CD4-positive, alpha-beta T cell treated with Interleukin-17A for 1 hour (primary cell): ENCODE measurements around the gene ATP8A1.
"Not testable (repeated sequence)": the region's sequence is repeated elsewhere in the genome, so short reads cannot be mapped to it uniquely, and the experiment has no call there.

ENCODE experiments used
- DNase-seq: peaks from one replicate; pipeline ENCODE4 v3.0.0-alpha.2; 2020

The ATP8A1 gene

DNA sequence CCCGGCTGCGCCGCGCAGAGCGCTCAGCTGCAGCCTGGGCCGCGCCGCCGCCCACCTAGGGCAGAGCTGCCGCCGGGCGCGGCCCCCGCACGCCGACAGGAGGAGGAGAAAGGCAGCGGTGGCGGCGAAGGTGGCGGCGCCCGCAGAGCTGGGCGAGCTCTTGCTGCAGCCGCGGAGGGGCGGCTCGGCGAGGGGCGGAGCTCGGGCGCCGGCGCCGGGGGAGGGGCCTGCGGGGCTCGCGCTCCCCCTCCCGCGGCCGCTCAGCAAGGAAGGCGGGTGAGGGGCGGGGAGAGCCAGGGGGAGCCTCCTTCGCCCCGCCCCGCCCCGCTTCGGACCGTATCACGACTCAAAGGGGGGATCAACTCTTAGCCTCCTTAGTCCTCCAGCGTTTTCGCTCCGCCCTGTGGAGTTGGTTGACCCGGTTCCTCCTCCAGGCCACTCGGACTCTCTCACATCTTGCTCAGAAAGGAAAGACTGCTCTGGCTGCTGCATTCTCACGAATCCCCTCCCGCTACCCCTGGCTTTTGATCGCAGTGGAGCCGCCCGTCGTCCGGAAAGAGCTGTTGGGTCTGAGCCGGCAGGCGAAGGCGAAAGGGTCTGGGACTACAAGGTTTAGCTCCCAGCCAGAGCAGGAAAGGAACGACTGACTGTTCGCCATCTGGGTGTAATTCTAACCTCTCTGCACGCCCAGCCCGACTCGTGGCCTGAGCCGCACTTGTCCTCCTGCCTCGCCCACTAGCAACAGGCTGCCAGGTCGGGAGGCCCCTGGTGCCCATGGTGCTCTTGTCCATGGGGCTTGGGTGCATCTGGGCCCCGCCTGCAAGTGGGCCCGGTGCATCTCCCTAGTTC is at the start of gene ATP8A1:
Gene ATP8A1, minus strand, starts transcription at position 162 of the 849 bp plus-strand sequence. CDS start 232 bp downstream, outside the sequence.
- peak; percentile 90 for DNase-seq

- no peak for DNase-seq
Measured at GRCh38 chr4:42706086-42706485, 49.2 kb upstream of the ATP8A1 start.

GRCh38 chr4:42703813-42704212 is 46.9 kb upstream of the ATP8A1 start:
- no peak for DNase-seq

GRCh38 chr4:42702895-42703294 is 46.0 kb upstream of the ATP8A1 start:
- no peak for DNase-seq

- DNase-seq, result peak; percentile 5
Measured at GRCh38 chr4:42701780-42702179, 44.9 kb upstream of the ATP8A1 start.

- no peak for DNase-seq
Measured at GRCh38 chr4:42690537-42690936, 33.6 kb upstream of the ATP8A1 start.

DNA sequence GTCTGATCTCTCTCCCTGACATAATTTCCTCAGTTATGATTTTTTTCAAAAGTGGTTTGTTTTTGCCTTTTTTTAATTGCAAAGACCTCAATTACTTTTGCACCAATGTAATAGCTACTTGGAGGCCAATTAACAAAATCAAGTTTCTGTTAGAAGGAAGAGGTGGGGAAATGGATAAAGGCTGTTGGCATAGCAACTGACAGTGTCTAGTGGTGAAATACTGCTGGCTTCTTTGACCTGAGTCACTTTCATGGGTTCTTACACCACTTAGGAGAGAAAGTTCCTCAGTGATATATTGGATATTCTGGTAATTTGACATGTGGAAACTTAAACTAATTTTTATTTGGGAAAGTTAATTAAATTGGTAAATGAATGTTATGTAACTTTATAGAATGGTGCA is 26.5 kb upstream of the ATP8A1 start:
- no peak for DNase-seq

DNA sequence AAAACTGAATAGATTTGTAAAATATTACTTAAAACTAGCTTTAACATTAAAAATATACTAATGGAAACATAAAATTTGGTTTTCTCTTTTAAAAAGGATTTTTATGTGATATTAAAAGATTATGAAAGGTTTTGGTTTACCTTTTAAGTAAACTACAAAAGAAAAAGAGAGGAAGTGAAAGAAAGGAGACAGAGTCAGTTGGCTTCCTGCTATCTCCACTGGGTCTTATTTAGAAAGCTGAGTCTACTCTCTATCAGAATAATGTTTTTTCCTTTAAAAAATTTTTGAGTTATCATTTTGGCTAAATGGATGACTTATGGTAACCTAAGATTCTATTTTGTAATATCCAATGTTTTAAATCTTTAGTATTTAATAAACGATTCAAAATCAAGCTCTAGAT is 21.6 kb upstream of the ATP8A1 start:
- DNase-seq, result no peak

- DNase-seq, result no peak
Measured at GRCh38 chr4:42676066-42676951, 19.4 kb upstream of the ATP8A1 start.

- DNase-seq, result no peak
Measured at GRCh38 chr4:42673082-42673425, 16.1 kb upstream of the ATP8A1 start.

DNA sequence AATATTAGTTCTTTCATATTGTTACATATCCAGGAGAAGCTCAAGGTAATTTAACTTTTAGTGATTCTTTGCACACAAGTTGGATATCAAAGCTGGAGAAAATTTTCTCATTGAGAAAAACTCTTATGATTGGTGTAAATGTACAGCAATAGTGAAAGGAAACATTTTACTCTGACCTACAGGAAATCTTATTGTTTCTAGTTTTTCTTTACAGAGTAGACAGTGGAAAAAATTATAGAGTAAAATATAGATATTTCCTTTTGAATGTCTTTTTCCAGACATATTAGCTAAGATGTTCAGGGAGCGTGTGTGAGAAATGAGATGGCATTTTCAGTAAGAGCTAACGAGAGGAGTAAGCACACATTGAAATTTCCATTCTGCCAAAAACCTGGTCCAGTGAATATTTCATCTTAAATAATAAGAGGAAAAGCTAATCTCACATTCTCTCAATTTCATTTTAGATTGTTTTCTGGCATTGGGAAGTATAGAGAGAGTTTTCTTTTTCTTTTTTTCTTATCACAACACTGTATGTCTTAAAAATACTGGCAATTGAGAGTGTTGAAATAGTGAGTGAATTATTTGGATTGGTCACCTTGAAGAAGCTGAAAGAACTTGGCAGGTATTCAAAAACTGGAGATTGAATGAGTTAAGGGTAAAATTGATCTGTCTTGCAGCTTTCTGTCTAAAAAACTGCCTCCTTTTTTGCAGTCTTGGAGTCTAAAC is 15.6 kb upstream of the ATP8A1 start:
- DNase-seq, result no peak

DNA sequence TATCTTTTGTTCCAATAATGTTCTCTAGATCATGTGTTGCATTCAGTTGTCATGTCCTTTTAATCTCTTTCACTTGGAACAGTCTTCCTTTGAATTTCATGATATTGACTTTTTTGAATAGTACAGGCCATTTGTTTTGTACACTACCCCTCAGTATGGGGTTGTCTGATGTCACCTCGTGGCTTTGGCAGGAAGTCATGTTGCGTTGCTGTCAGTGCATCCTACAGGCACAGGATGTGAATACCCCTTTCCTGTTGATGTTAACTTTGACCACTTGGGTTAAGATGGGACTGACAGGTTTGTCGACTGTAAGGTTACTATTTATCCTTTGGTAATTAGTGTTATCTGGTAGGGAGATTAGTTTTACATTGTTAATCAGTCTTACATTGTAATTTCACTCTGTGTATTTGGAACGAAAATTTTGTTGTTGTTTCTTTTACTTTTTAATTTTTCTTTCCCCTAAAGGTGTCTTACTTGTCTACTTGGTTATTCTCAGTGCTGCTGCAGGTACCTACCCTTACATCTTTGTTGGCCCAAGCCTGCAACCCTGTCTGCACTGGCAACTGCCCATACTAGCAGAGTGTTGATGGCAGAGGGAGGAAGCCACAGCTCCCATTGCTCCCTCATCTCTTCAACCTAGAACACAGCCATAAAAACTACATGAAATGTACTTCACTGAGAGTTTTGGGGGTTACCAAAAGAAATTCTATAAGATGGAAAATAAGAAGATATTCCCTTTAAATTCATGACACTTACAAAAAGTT is 14.7 kb upstream of the ATP8A1 start:
- peak; percentile 74 for DNase-seq

GRCh38 chr4:42658261-42658660 is 1.4 kb upstream of the ATP8A1 start:
- DNase-seq, result no peak

GRCh38 chr4:42656679-42656943 is 294 bp downstream of the ATP8A1 start:
- DNase-seq, result no peak

DNA sequence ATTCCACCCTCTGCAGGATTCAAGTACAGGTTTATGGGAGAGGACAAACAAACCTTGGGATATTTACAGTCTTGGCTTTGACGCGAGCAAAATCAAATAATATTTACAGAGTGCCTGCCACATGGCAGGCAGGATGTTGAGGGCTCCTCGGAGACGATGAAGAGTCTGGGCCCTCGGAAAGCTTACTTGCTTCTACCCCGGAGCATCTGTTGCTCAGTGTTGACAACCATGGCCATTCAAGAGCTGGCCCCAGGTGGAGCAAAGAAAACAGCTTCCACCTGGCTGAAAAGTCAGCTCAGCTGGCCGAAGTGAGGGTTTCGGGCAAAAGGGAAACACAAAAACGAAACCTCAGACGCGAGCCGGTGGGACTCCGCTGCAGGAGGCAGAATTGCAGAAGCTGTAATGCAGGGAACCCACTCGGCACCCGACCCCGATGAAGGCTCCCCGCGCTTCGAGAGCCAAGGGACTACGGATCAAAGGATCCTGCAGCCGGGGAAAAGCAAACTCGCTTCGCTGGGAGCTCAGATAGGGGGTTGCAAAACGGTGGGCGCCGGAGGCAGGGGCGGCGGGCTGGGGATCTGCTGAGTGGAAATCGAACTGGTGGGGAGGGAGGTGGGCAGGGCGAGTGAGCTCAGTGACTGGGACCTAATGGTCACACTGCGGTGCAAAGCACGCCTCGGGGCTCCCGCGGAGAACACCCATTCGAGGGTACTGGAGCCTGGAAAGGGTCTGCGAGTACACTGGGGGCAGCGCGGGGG is 805 bp downstream of the ATP8A1 start:
- DNase-seq, result peak; percentile 48

DNA sequence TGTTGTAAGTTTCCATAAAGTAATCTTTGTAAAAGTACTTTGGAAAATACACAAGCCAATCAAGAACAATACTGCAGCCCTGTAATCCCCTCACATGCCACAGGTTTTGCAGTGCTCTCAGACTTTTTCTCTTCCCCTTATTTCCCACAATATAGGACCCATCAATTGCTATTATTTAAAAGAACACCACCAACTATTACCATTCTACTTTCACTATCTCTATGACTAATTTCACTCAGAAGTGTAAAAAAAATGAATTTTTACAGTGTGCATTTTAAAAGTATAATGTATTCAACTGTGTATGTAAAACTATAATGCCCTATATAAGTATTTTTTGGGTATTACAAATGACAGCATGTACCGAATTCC is 1.7 kb downstream of the ATP8A1 start:
- DNase-seq, result no peak

DNA sequence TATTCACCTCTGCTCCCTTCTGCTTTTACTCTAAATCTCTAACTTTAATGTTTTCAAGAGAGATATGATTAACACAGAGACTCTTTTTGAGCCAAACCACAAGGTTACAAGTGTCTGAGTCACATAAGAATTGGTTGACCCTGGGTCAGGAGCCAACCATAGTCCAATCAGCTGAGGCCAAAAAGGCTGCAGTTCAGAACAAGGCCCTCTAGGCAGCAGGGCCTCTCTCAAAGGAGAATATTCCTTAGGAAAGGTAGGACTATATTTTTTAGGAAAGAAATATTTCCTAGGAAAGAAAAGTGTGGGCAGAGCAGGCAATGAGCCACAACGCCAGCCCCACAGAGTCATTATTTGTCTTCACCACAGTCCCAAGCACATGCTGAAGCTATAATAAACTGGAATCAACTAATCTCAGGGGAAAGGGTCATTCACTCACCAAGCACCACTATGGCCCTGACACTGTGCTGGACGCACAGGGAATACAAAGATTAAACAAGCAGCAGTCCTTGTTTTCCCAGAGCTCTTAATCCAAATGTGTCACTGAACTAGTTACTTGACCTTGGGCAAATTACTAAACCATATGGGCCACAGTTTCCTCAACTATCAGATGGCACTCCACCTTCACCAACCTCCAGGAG is 2.2 kb downstream of the ATP8A1 start:
- DNase-seq, result no peak

DNA sequence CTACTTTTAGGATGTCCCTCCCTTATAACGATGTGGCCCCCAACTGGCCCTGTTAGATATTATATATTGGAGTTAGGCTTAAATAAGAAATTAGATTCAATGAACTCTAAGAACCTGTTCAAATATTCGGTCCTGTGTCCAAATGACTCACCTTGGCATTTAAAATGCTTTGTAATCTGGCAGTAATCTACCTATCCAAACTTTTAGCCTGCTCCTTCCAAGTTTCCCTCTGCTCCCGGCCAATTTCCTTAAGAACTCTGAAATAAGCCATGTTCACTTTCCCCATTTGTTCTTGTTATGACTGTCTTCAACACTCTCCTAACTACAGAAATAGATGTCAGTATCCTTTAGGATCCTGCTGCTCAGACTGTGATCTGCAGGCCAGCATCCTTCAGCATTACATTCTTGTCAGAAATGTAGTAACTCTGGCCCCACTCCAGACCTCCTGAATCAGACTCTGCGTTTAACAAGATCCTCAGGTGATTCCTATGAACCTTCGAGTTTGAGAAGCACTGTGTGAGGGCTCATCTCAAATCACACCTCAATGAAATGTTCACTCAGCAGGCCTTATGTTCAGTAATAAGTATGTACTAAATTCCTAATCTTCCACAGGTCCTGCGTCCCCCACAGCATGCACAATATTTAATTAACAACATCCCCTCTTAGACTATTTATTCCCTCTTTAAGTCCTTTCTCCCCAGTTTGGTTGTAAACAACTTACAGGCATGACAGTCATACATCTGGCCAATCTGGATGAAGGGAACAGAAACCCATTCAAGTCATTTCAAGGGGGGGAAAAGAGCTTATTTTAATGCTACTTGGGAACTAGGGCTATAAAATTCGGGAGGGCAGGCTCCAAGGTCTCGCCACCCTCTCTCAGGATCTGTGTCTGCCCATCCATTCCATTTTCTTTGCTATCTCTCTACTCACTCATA is 3.0 kb downstream of the ATP8A1 start:
- no peak for DNase-seq

DNA sequence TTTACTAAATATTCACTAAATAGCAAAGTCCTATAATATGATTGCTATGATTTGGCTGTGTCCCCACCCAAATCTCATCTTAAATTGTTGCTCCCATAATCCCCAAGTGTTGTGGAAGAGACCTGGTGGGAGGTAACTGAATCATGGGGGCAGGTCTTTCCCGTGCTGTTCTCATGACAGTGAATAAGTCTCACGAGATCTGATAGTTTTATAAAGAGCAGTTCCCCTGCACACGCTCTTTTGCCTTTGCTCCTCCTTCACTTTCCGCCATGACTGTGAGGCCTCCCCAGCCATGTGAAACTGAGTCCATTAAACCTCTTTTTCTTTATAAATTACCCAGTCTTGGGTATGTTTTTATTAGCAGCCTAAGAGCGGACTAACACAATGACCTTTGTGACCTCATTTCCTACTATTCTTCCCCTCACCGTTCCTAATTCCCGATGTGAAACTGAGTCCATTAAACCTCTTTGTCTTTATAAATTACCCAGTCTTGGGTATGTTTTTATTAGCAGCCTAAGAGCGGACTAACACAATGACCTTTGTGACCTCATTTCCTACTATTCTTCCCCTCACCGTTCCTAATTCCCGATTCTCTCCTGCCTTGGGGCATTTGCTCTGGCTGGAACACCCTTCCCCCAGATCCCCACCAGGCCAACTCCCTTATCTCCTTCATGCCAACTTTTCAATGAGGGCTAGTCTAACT is 4.2 kb downstream of the ATP8A1 start:
- not testable (repeated sequence) for DNase-seq

DNA sequence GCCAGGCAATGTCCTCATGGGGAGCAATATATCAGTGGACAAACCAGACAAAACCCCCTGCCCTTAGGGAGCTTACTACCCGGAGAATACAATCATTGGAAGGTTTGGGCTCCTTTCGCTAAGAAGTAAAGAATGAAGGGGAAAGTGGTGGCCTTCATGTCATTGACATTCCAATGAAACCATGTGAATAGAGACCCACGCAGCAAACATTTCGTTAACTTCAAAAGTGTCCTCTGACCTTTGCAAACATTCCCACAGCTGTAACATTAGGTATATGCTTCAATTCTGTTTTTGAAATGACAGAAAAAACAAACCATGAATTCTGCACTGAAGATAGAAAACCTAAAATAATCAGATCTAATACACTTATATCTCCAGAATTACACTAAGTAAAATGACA is 7.0 kb downstream of the ATP8A1 start:
- no peak for DNase-seq
